Right lobe of liver (tissue), 6 donors: Measurements from ENCODE around the gene CAPN10. TPM values are rescaled to one million over a fixed set of nuclear protein-coding genes. Genes with fewer than 3 reads are reported as not detected.

Experiments used
- ATAC-seq, 4 donors: fragments of 200-7000 bp; cut with Tn5 transposase; one replicate each; pipeline ENCODE4 v1.9.1; 2020; ENCODE audit warnings: mild to moderate bottlenecking in 4 of 4, moderate library complexity in 4 of 4
- DNase-seq, 3 donors: peaks; one replicate each; pipeline ENCODE4 v3.0.0-alpha.2; 2020
- H3K27ac ChIP-seq, 3 donors: fragments of 200-600 bp; one replicate each; pipeline ENCODE4 v1.8.0; 2022
- H3K27me3 ChIP-seq, 2 donors: fragments of 200-600 bp; one replicate each; pipeline ENCODE4 v1.8.0; 2022
- H3K36me3 ChIP-seq, 4 donors: fragments of 200-600 bp; sonication (generic) in 1 of 4; one replicate each; pipeline versions ENCODE4 v1.5.1 to v1.8.0; 2017 to 2022; ENCODE audit warnings: control low read depth in 1 of 4
- H3K4me1 ChIP-seq, 4 donors: fragments of 200-600 bp; sonication (generic) in 1 of 4; one replicate each; pipeline versions ENCODE4 v1.5.1 to v1.8.0; 2017 to 2022; ENCODE audit warnings: control low read depth in 1 of 4
- H3K4me3 ChIP-seq, 3 donors: fragments of 200-600 bp; one replicate each; pipeline ENCODE4 v1.8.0; 2022
- H3K9me3 ChIP-seq, 4 donors: fragments of 200-600 bp; sonication (generic) in 1 of 4; one replicate each; pipeline versions ENCODE4 v1.5.1 to v1.8.0; 2017 to 2022; ENCODE audit warnings: control low read depth in 1 of 4
- POLR2A ChIP-seq: fragments of 450-650 bp; IDR thresholded peaks from one replicate; pipeline ENCODE4 v1.6.1; 2017; ENCODE audit warnings: antibody characterized with exemption, mild to moderate bottlenecking
- WGBS: methylation state at CpG from one replicate; pipeline ENCODE4 v1.1.6; 2018; ENCODE audit warnings: low coverage, low lambda C conversion rate; ENCODE audit not compliant: insufficient coverage; ENCODE audit errors: missing lambda C conversion rate; 5-methylcytosine and 5-hydroxymethylcytosine counted together
- intact Hi-C, 2 donors: fragments of 100-400 bp; cut with DNase I; formaldehyde crosslinking; loops; one replicate each; pipeline versions ENCODE4 v1.11.2 to v1.14.1; 2022
- total RNA-seq, 6 experiments: library from RNA; depleted of rRNA in 2 of 6; stranded (reverse); fragments of >200 nt in 2 of 6; fragmentation: NEBNext Ultra II Directional in 3 of 6; extraction: Animal tissue kit (Norgen Biotek cat#: 25700) in 3 of 6; gene quantifications; one replicate each; pipeline versions ENCODE4 v1.1.0 to v1.2.4, GENCODE V29; 2016 to 2023
- TF ChIP-seq, protein P1 (sequence below), 4 donors: fragments of 200-600 bp in 3 of 4; fragments of 450-650 bp in 1 of 4; IDR thresholded peaks; one replicate each; pipeline versions ENCODE4 v1.5.1 to v1.8.0; 2016 to 2022; ENCODE audit warnings: antibody characterized with exemption in 4 of 4, mild to moderate bottlenecking in 2 of 4
- donor health status: DM: no; HTN: yes; CAD: no.
- donor health status: DM: no; HTN: no; CAD: no.
- donor health status: DM: no; HTN: no; CAD: no.
- donor health status: DM: no; HTN: yes; CAD: no.
- donor health status: DM: no; HTN: yes; CAD: no.

The CAPN10 gene
- total RNA-seq, 6 experiments from 2014 or later = 7.2 to 13.8 (median 9.1) TPM

DNA sequence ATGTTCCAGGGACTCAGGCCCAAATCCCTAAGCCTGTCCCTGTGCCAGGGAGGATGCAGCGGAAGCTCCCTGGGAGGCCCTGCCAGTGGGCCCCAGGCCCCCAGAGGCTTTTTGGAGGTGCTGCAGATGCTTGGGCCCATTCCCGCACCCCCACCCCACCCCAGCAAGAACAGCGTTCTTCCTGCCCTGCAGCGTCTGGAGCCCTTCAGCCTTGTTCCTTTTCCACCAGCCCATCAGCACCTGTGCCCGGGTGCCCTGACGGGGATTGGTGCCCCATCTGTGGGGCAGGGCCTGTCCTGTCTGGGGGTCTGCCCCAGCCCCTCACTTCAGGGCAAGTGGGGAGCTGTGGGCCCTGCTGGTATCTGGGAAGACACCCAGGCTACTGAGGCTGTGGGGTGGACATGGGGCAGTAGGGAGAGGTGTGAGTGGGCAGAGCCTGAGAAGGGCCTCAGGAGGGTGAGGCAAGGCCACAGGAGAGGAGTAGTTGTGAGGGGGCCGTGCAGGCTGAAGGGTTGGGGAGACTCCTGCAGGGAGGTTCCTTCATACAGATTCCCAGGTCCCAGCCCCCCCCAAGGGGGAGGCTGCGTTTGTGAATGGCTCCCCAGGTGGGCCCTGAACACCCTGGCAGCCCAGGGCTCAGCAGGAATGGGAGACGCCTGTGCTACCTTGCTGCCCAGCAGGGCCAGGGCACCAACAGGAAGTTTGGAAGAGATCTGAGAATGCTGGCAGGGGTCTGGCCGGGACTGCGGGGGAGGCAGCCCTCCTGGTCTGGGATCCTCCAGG, 15.8 kb upstream of the CAPN10 start:
- no peak overlapping the region for H3K4me3 ChIP-seq
- H3K27me3 ChIP-seq = no peaks in the 10 kb centered on the region
- TF ChIP-seq POLR2A = no peak
- TF ChIP-seq, protein P1, sequence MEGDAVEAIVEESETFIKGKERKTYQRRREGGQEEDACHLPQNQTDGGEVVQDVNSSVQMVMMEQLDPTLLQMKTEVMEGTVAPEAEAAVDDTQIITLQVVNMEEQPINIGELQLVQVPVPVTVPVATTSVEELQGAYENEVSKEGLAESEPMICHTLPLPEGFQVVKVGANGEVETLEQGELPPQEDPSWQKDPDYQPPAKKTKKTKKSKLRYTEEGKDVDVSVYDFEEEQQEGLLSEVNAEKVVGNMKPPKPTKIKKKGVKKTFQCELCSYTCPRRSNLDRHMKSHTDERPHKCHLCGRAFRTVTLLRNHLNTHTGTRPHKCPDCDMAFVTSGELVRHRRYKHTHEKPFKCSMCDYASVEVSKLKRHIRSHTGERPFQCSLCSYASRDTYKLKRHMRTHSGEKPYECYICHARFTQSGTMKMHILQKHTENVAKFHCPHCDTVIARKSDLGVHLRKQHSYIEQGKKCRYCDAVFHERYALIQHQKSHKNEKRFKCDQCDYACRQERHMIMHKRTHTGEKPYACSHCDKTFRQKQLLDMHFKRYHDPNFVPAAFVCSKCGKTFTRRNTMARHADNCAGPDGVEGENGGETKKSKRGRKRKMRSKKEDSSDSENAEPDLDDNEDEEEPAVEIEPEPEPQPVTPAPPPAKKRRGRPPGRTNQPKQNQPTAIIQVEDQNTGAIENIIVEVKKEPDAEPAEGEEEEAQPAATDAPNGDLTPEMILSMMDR (IDR thresholded peaks at IDR 0.05) = no peak
- H3K27ac ChIP-seq = no peak overlapping the region
- peaks cover 0 to 11% (median 0%) of the 10 kb centered on the region in 4 donors for H3K36me3 ChIP-seq
- ATAC-seq = no peak
- H3K9me3 ChIP-seq = no peaks in the 10 kb centered on the region
- peak in 2 of 3 donors; percentile 18 to 41 for DNase-seq
- 82% methylated on average over 3 of the region's 11 CpGs for WGBS
- peaks cover 0 to 37% (median 15%) of the 10 kb centered on the region in 4 donors for H3K4me1 ChIP-seq
- intact Hi-C loops = no loop called here

DNA sequence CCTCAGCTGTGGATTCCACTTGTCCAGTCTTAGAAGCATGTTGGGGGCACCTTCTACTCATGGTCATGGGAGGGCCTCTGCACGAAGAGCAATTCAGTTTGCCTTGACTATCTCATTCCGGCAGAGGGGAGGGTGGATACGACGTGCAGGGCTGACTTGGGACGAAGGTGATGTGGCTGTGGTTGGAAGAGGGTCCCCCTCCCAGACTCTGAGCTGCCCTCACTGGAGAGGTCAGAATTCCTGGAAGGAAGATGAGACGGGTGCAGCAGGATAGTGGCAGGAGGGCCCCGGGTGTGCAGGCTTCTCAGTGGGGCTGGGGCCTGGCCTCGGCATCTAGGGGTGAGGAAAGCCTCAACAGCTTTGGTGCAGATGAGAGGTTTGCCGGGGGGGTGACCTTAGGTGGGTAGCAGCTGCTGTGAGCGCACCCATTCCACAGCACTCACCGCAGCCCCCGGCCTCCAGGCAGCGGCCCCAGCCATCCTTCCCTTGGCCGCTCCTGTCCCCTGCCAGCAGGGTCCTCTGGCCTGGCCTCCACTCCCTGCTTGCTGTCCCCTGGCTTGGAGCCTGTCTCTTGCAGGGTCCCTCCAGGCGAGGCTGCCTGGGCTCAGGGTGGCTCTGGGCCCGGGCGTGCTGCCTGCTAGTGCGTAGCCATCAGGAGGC, 15.1 kb upstream of the CAPN10 start:
- intact Hi-C loops = no loop called here
- no peaks in the 10 kb centered on the region for H3K27me3 ChIP-seq
- H3K36me3 ChIP-seq = peaks cover 0 to 15% (median 2%) of the 10 kb centered on the region in 4 donors
- DNase-seq = peak; percentile 15 to 52 (median 43)
- H3K27ac ChIP-seq = no peak overlapping the region
- no peak for TF ChIP-seq POLR2A
- TF ChIP-seq, protein P1 (IDR thresholded peaks at IDR 0.05) = no peak
- peaks cover 0 to 31% (median 13%) of the 10 kb centered on the region in 4 donors for H3K4me1 ChIP-seq
- no peaks in the 10 kb centered on the region for H3K9me3 ChIP-seq
- no peak for ATAC-seq
- H3K4me3 ChIP-seq = no peak overlapping the region
- 97% methylated on average over 4 of the region's 18 CpGs for WGBS

DNA sequence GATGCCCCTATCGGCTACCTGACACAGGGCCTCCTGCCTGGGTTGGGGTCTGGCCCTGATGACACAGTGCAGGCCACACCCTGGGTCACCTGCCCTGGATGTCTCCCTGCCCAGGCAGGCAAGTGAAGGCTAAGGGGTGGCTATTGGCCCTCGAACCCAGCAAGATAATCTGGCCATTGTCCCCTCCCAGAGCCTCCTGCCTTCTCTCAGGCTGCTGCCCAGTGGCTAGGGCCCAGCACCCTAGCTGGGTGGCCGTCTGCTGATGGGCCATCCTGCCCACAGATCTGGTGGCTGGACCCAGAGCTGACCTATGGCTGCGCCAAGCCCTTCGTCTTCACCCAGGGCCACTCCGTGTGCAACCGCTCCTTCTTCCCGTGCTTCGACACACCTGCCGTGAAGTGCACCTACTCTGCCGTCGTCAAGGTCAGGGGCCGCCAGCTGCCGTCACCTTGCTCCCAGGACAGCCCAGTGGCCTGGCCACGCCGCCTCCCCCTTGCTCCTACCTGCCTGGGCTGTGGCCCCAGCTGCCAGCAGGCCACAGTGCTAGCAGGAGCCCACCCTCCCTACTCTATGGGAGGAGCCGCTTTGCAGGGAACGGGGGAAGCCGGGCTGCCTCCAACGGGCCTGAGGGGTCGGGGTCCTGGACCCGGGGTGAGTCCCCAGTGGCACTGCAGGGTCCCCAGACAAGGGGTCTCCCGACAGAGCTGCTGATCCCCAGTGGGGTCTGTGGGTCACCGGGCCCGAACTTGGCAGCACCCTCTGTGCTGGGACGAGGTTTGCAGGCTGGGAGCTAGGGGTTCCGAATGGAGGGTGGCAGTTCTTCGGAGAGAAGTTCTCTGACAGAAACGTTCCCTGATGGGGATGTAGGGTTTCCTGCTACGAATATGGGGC, 14.1 kb upstream of the CAPN10 start:
- H3K27me3 ChIP-seq = no peaks in the 10 kb centered on the region
- H3K4me1 ChIP-seq = peaks cover 0 to 22% (median 6%) of the 10 kb centered on the region in 4 donors
- no peak overlapping the region for H3K27ac ChIP-seq
- no peak for TF ChIP-seq POLR2A
- TF ChIP-seq, protein P1 (IDR thresholded peaks at IDR 0.05) = no peak
- ATAC-seq = no peak
- intact Hi-C loops = no loop called here
- no CpG with 5 or more reads among the region's 30 CpGs for WGBS
- peaks cover 0 to 23% (median 3%) of the 10 kb centered on the region in 4 donors for H3K36me3 ChIP-seq
- H3K9me3 ChIP-seq = no peaks in the 10 kb centered on the region
- DNase-seq = peak; percentile 21 to 55 (median 46)
- H3K4me3 ChIP-seq = no peak overlapping the region

DNA sequence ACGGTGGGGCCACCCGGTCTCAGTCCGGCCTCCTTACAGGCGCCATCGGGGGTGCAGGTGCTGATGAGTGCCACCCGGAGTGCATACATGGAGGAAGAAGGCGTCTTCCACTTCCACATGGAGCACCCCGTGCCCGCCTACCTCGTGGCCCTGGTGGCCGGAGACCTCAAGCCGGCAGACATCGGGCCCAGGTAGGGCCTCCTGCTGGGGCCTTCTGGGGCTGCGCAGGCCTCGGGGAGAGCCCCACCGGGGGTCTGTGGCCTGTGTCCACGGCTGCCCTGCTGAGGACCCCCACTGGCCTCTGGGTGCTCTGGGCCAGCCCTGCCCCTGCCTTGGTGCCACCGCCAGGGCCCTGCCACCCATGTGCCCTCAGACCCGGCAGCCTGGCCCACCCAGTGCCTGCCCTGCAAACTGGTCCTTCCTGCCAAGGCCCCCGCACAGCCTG, 13.4 kb upstream of the CAPN10 start:
- Histone ChIP-seq H3K4me3 (no peak overlapping the region), H3K27ac (no peak overlapping the region), H3K9me3 (no peaks in the 10 kb centered on the region), H3K4me1 (peaks cover 0 to 17% (median 3%) of the 10 kb centered on the region in 4 donors), H3K27me3 (no peaks in the 10 kb centered on the region), H3K36me3 (peaks cover 0 to 28% (median 3%) of the 10 kb centered on the region in 4 donors)
- no peak for TF ChIP-seq POLR2A
- TF ChIP-seq, protein P1 (IDR thresholded peaks at IDR 0.05) = no peak
- intact Hi-C loops = no loop called here
- WGBS = no CpG with 5 or more reads among the region's 20 CpGs
- ATAC-seq = no peak
- peak in 2 of 3 donors; percentile 19 to 44 for DNase-seq
